Measurements from ENCODE around the gene GNPTG.

The GNPTG gene

DNA sequence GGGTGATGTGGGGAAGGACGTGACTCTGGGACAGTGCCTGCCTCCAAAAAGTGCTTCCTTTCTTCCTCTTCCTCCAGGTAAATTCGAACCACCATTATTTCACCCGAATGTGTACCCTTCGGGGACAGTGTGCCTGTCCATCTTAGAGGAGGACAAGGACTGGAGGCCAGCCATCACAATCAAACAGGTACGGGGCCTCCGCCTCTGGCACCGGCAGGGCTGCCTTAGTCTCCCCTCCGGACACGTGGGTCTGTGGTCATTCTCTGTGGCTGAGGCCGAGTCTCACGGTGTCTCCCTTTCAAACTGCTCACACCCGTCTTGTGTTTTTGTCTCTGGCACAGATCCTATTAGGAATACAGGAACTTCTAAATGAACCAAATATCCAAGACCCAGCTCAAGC, 31.6 kb upstream of the GNPTG start:
- H3K27me3 ChIP-seq (ENCODE audit: control insufficient read depth in 1 of 2, insufficient read depth in 2 of 2, low read length in 2 of 2): no peaks in the 10 kb centered on the region
- H3K9ac ChIP-seq (ENCODE audit: low read length in 2 of 2): no peak overlapping the region
- no peaks in the 10 kb centered on the region for H3K4me1 ChIP-seq (ENCODE audit: control insufficient read depth, insufficient read depth, low read length)
- no peaks in the 10 kb centered on the region for H3K9me3 ChIP-seq (ENCODE audit: control insufficient read depth in 2 of 2, low read length in 2 of 2)
- no peak overlapping the region for H3K4me3 ChIP-seq (ENCODE audit: low read length in 2 of 2)
- H3K36me3 ChIP-seq (ENCODE audit: control insufficient read depth in 2 of 2, insufficient read depth in 2 of 2, low read length in 2 of 2): peaks cover 61 to 63% of the 10 kb centered on the region in 2 donors
- H3K27ac ChIP-seq (ENCODE audit: low read length): no peak overlapping the region

DNA sequence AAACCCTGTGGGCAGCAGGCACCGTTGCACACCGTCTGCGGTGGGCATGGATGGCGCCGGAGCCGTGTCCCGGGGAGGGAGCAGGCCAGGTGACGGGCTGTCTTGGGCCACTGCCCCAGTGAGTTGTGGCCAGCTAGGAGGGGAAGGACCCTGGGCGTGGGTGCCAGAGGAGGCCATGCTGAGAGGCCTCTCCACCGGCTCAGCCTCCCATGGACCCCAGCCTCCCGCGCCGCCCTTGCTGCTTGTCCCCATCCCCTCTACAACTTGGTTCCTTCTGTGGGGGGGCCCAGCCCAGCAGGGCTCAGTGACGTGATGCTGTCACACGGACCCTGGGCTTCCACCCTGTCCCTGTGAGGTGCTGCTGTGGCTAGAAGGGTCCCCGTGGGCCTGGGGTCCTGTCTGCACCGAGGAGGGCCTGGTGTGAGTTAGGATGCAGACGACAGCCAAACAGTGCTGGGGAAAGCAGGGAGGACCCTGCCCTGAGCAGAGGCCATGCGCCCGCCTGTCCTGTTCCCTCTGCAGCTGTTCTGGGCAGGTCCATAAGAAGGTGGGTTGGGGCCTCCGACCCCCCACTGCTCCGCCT, 31.0 kb upstream of the GNPTG start:
- Histone ChIP-seq H3K36me3 (ENCODE audit: control insufficient read depth in 2 of 2, insufficient read depth in 2 of 2, low read length in 2 of 2) (peaks cover 56 to 63% of the 10 kb centered on the region in 2 donors), H3K27me3 (ENCODE audit: control insufficient read depth in 1 of 2, insufficient read depth in 2 of 2, low read length in 2 of 2) (no peaks in the 10 kb centered on the region), H3K9ac (ENCODE audit: low read length in 2 of 2) (no peak overlapping the region), H3K9me3 (ENCODE audit: control insufficient read depth in 2 of 2, low read length in 2 of 2) (no peaks in the 10 kb centered on the region), H3K4me1 (ENCODE audit: control insufficient read depth, insufficient read depth, low read length) (no peaks in the 10 kb centered on the region), H3K27ac (ENCODE audit: low read length) (no peak overlapping the region), H3K4me3 (ENCODE audit: low read length in 2 of 2) (no peak overlapping the region)

DNA sequence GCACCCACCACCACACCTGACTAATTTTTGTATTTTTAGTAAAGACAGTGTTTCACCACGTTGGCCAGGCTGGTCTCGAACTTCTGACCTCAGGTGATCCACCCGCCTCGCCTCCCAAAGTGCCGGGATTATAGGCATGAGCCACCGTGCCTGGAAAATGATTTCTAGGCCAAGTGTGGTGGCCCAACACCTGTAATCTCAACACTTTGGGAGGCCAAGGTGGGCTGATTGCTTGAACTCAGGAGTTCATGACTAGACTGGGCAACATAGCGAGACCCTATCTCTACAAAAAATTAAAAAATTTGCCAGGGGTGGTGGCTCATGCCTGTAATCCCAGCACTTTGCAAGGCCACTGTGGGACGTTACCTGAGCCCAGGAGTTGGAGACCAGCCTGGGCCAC, 29.3 kb upstream of the GNPTG start:
- Histone ChIP-seq H3K9me3 (ENCODE audit: control insufficient read depth in 2 of 2, low read length in 2 of 2) (no peaks in the 10 kb centered on the region), H3K27me3 (ENCODE audit: control insufficient read depth in 1 of 2, insufficient read depth in 2 of 2, low read length in 2 of 2) (no peaks in the 10 kb centered on the region), H3K27ac (ENCODE audit: low read length) (no peak overlapping the region), H3K4me1 (ENCODE audit: control insufficient read depth, insufficient read depth, low read length) (no peaks in the 10 kb centered on the region), H3K9ac (ENCODE audit: low read length in 2 of 2) (no peak overlapping the region), H3K36me3 (ENCODE audit: control insufficient read depth in 2 of 2, insufficient read depth in 2 of 2, low read length in 2 of 2) (peaks cover 46 to 50% of the 10 kb centered on the region in 2 donors), H3K4me3 (ENCODE audit: low read length in 2 of 2) (no peak overlapping the region)

DNA sequence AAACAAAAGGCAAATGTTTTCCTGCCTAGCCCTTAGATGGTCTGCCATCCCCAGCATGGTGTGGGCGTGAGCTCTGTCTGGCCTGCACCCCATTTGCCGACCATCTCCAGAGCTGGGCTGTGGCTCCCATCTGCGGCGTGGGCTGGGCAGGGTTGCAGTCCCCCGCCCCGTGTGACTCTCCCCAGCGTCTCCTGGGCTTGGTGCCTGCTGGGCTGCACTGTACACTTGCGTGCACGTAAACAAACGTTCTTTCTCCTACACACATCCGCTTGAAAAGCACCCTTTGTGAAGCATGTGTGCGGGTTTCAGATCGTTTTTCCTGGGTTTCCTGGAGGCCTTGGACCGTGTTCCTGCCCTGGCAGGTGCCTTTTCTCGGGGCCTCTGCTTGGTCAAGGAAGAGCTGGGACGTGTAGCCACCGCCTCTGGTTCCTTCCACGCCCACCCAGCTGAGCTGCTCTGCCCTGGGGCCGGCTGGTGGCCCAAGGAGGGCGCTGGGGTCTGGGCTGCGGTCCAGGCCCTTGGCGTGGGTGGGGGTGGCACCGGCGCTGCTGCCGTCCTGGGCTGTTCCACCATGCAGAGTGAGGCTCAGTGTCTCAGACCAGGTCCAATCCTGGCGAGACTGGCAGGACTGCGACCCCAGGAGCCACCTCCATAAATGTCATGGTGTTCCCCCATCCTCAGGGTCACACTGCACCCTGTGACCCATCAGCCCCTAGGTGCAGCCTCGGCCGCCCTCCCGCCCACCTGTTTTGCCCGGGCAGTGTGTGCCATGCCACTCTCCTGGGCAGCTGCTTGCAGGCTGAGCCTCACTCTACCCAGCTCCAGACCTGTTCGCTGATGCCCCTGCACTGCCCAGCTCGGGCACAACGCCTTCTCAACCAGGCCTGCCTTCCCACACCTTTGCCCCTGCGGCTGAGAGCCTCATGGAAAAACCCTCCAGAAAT, 28.2 kb upstream of the GNPTG start:
- Histone ChIP-seq H3K27ac (ENCODE audit: low read length) (no peak overlapping the region), H3K9me3 (ENCODE audit: control insufficient read depth in 2 of 2, low read length in 2 of 2) (no peaks in the 10 kb centered on the region), H3K4me3 (ENCODE audit: low read length in 2 of 2) (no peak overlapping the region), H3K36me3 (ENCODE audit: control insufficient read depth in 2 of 2, insufficient read depth in 2 of 2, low read length in 2 of 2) (peaks cover 37 to 39% of the 10 kb centered on the region in 2 donors), H3K4me1 (ENCODE audit: control insufficient read depth, insufficient read depth, low read length) (no peaks in the 10 kb centered on the region), H3K9ac (ENCODE audit: low read length in 2 of 2) (no peak overlapping the region), H3K27me3 (ENCODE audit: control insufficient read depth in 1 of 2, insufficient read depth in 2 of 2, low read length in 2 of 2) (no peaks in the 10 kb centered on the region)

DNA sequence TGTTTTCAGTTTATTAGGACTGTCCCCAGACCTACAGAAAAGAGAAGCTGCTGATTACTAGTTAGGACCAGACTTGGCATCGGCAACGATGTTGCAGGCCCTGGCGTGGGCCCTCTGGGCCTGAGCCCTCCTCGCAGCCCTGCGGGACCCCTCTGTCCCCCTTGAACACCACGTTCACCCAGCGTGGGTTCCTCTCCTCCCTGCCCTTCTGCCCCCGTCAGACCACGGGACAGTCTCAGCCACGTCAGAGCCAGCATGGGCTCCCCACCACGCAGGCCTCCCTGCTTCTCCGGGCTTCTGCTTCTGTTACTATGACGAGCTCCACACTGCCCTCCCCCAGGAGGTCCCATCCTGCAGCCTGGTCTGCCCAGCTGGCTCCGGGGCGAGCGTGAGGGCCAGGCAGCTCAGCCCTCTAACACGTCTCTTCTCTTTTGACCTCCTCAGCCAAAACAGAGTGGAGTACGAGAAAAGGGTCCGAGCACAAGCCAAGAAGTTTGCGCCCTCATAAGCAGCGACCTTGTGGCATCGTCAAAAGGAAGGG, 27.4 kb upstream of the GNPTG start:
- H3K9ac ChIP-seq (ENCODE audit: low read length in 2 of 2): no peak overlapping the region
- H3K36me3 ChIP-seq (ENCODE audit: control insufficient read depth in 2 of 2, insufficient read depth in 2 of 2, low read length in 2 of 2): peaks cover 29 to 32% of the 10 kb centered on the region in 2 donors
- no peaks in the 10 kb centered on the region for H3K27me3 ChIP-seq (ENCODE audit: control insufficient read depth in 1 of 2, insufficient read depth in 2 of 2, low read length in 2 of 2)
- no peak overlapping the region for H3K27ac ChIP-seq (ENCODE audit: low read length)
- H3K4me3 ChIP-seq (ENCODE audit: low read length in 2 of 2): no peak overlapping the region
- no peaks in the 10 kb centered on the region for H3K4me1 ChIP-seq (ENCODE audit: control insufficient read depth, insufficient read depth, low read length)
- H3K9me3 ChIP-seq (ENCODE audit: control insufficient read depth in 2 of 2, low read length in 2 of 2): no peaks in the 10 kb centered on the region

DNA sequence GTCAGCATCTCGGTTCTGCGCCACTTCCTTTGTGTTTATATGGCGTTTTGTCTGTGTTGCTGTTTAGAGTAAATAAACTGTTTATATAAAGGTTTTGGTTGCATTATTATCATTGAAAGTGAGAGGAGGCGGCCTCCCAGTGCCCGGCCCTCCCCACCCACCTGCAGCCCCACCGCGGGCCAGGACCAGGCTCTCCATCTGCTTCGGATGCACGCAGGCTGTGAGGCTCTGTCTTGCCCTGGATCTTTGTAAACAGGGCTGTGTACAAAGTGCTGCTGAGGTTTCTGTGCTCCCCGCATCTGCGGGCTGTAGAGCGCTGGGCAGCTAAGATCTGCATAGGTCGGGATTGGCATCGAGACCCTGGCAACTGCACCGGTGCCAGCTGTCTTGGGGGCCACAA, 26.5 kb upstream of the GNPTG start:
- Histone ChIP-seq H3K9ac (ENCODE audit: low read length in 2 of 2) (no peak overlapping the region), H3K27ac (ENCODE audit: low read length) (no peak overlapping the region), H3K36me3 (ENCODE audit: control insufficient read depth in 2 of 2, insufficient read depth in 2 of 2, low read length in 2 of 2) (peaks cover 20 to 23% of the 10 kb centered on the region in 2 donors), H3K4me1 (ENCODE audit: control insufficient read depth, insufficient read depth, low read length) (no peaks in the 10 kb centered on the region), H3K4me3 (ENCODE audit: low read length in 2 of 2) (no peak overlapping the region), H3K27me3 (ENCODE audit: control insufficient read depth in 1 of 2, insufficient read depth in 2 of 2, low read length in 2 of 2) (no peaks in the 10 kb centered on the region), H3K9me3 (ENCODE audit: control insufficient read depth in 2 of 2, low read length in 2 of 2) (no peaks in the 10 kb centered on the region)

DNA sequence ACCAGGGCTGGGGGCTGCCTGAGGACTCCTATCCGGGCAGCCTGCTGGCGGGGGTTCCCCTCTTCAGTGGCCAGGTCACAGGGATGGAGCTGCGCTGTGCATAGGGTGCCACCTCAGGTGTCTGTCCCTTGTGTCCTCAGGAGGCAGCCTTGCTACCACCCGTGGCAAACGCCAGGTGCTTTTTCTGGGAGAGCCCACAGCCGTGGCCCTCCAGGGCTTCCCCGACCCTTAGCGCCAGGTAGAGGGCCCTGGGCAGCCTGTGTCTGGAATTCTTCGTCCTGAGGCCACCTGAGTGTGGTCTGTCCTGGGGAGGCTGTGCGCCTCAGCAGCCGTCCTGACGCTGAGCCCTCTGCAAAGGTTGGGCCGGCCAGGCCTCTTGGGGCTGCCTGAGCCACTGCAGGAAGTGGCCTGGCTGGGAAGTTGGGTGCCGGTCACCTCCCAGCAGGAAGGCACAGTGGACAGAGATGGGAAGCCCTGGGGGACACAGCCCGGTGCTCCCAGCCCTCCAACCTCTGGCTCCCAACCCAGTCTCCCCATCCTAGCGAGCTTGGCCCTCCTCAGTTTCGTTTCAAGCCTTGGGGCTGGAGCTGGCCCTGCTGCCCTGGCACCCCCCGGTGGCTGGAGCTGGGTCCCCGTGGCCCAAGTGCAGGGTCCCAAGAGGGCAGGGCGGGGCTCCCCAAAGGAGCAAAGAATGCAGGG, 25.9 kb upstream of the GNPTG start:
- Histone ChIP-seq H3K9me3 (ENCODE audit: control insufficient read depth in 2 of 2, low read length in 2 of 2) (peaks cover 0 to 3% of the 10 kb centered on the region in 2 donors), H3K4me3 (ENCODE audit: low read length in 2 of 2) (no peak overlapping the region), H3K9ac (ENCODE audit: low read length in 2 of 2) (no peak overlapping the region), H3K36me3 (ENCODE audit: control insufficient read depth in 2 of 2, insufficient read depth in 2 of 2, low read length in 2 of 2) (peaks cover 15 to 17% of the 10 kb centered on the region in 2 donors), H3K27me3 (ENCODE audit: control insufficient read depth in 1 of 2, insufficient read depth in 2 of 2, low read length in 2 of 2) (peaks cover 0 to 3% of the 10 kb centered on the region in 2 donors), H3K4me1 (ENCODE audit: control insufficient read depth, insufficient read depth, low read length) (no peaks in the 10 kb centered on the region), H3K27ac (ENCODE audit: low read length) (no peak overlapping the region)

DNA sequence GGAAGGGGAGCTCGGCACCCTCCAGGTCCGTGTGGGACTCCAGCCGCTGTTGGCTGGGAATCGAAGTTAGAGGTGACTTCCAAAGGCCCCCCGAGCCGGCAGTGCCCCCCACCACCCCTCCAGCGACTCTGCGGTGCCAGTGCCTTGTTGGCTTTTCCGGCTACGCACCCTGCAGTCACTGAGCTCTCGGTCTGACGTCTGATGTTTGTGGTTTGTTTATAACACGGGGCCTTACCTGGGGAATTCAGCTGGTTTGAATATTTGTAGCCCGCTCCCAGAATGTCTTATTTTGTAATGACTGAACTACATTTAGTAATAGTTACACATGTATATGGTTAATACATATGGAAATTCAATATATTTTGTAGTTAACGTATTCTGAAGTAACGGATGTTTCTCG, 25.3 kb upstream of the GNPTG start:
- Histone ChIP-seq H3K9me3 (ENCODE audit: control insufficient read depth in 2 of 2, low read length in 2 of 2) (peaks cover 0 to 3% of the 10 kb centered on the region in 2 donors), H3K4me3 (ENCODE audit: low read length in 2 of 2) (no peak overlapping the region), H3K9ac (ENCODE audit: low read length in 2 of 2) (no peak overlapping the region), H3K4me1 (ENCODE audit: control insufficient read depth, insufficient read depth, low read length) (peaks cover under 1% of the 10 kb centered on the region), H3K27me3 (ENCODE audit: control insufficient read depth in 1 of 2, insufficient read depth in 2 of 2, low read length in 2 of 2) (peaks cover under 1 to 5% of the 10 kb centered on the region in 2 donors), H3K36me3 (ENCODE audit: control insufficient read depth in 2 of 2, insufficient read depth in 2 of 2, low read length in 2 of 2) (peaks cover 13 to 14% of the 10 kb centered on the region in 2 donors), H3K27ac (ENCODE audit: low read length) (no peak overlapping the region)

DNA sequence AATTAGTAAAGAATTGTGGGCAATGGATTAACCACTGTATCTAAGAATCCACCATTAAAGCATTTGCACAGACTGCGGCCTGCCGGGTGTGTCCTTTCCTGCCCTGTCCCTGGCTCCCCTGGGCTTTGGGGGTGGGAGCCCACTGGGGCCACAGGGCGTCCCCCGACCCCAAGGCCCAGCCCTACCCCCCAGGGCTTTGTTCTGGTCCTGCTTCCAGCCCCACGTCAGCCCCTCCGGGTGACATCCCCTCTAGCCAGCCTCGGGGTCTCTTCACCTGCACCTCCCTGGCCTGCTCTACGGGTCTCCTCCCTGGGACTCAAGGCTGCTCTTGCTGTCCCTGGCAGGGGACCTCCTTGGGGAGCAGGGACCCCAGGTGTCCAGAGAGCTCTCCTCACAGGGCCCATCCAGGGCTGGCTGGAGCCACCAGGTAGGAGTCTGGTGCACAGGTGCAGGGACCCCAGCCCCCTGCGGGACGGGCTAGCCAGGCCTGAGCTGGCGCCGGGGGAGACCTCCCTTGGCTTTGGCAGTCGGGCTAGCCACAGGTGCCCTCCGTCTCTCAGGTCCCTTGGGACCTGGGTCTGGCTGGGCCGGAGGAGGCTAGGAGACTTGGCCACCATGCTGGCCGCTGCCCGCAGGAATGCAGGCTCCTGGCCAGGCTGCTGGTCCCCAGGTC, 24.6 kb upstream of the GNPTG start:
- Histone ChIP-seq H3K27me3 (ENCODE audit: control insufficient read depth in 1 of 2, insufficient read depth in 2 of 2, low read length in 2 of 2) (peaks cover 5 to 11% of the 10 kb centered on the region in 2 donors), H3K9ac (ENCODE audit: low read length in 2 of 2) (no peak overlapping the region), H3K27ac (ENCODE audit: low read length) (no peak overlapping the region), H3K4me3 (ENCODE audit: low read length in 2 of 2) (no peak overlapping the region), H3K4me1 (ENCODE audit: control insufficient read depth, insufficient read depth, low read length) (peaks cover 8% of the 10 kb centered on the region), H3K36me3 (ENCODE audit: control insufficient read depth in 2 of 2, insufficient read depth in 2 of 2, low read length in 2 of 2) (peaks cover 13 to 14% of the 10 kb centered on the region in 2 donors), H3K9me3 (ENCODE audit: control insufficient read depth in 2 of 2, low read length in 2 of 2) (peaks cover 0 to 3% of the 10 kb centered on the region in 2 donors)

DNA sequence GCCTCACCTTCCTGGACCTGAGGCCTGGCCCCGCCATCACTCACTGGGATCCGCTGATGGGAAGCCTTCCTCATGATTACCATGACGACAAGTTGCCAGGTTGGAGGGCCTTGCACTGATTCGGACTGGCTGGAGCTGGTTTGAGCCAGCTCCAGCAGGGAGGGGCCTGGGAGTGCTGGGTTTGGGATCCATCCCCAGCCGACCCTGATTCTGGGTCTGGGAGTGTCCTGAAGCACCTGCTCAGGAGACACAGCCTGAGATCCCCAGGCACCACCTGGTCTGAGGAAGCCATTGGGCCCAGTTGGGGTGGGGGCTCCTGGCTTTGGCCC, 24.1 kb upstream of the GNPTG start:
- Histone ChIP-seq H3K9me3 (ENCODE audit: control insufficient read depth in 2 of 2, low read length in 2 of 2) (peaks cover 0 to 3% of the 10 kb centered on the region in 2 donors), H3K27me3 (ENCODE audit: control insufficient read depth in 1 of 2, insufficient read depth in 2 of 2, low read length in 2 of 2) (peaks cover 7 to 16% of the 10 kb centered on the region in 2 donors), H3K36me3 (ENCODE audit: control insufficient read depth in 2 of 2, insufficient read depth in 2 of 2, low read length in 2 of 2) (peaks cover 13 to 14% of the 10 kb centered on the region in 2 donors), H3K9ac (ENCODE audit: low read length in 2 of 2) (no peak overlapping the region), H3K27ac (ENCODE audit: low read length) (no peak overlapping the region), H3K4me3 (ENCODE audit: low read length in 2 of 2) (no peak overlapping the region), H3K4me1 (ENCODE audit: control insufficient read depth, insufficient read depth, low read length) (peaks cover 9% of the 10 kb centered on the region)
